SW480 (cell line): ENCODE measurements around the gene ZBTB38.

Experiments used
- DNase-seq: peaks from one replicate; pipeline ENCODE4 v3.0.0-alpha.2; 2016; ENCODE audit warnings: low spot score

The ZBTB38 gene

GRCh38 chr3:141405025-141405424 lies 36.7 kb downstream of the ZBTB38 start:
- no peak for DNase-seq

- no peak for DNase-seq
Measured at GRCh38 chr3:141405591-141405990, 37.3 kb downstream of the ZBTB38 start.

- no peak for DNase-seq
Measured at GRCh38 chr3:141406265-141406664, 38.0 kb downstream of the ZBTB38 start.

- no peak for DNase-seq
Measured at GRCh38 chr3:141407047-141407446, 38.7 kb downstream of the ZBTB38 start.

- DNase-seq, result no peak
Measured at GRCh38 chr3:141407825-141408224, 39.5 kb downstream of the ZBTB38 start.

- DNase-seq, result no peak
Measured at GRCh38 chr3:141408596-141408995, 40.3 kb downstream of the ZBTB38 start.

- no peak for DNase-seq
Measured at GRCh38 chr3:141409940-141410241, 41.6 kb downstream of the ZBTB38 start.

- no peak for DNase-seq
Measured at GRCh38 chr3:141410408-141410807, 42.1 kb downstream of the ZBTB38 start.

GRCh38 chr3:141410846-141411245 lies 42.5 kb downstream of the ZBTB38 start:
- no peak for DNase-seq

- no peak for DNase-seq
Measured at GRCh38 chr3:141411251-141411771, 43.0 kb downstream of the ZBTB38 start.

- DNase-seq, result no peak
Measured at GRCh38 chr3:141412087-141412935, 44.0 kb downstream of the ZBTB38 start.

- no peak for DNase-seq
Measured at GRCh38 chr3:141412936-141413354, 44.6 kb downstream of the ZBTB38 start.

- DNase-seq, result no peak
Measured at GRCh38 chr3:141413391-141413790, 45.1 kb downstream of the ZBTB38 start.

- DNase-seq, result no peak
Measured at GRCh38 chr3:141413801-141414689, 45.7 kb downstream of the ZBTB38 start.

- DNase-seq, result no peak
Measured at GRCh38 chr3:141414800-141415462, 46.6 kb downstream of the ZBTB38 start.

- no peak for DNase-seq
Measured at GRCh38 chr3:141415953-141416352, 47.6 kb downstream of the ZBTB38 start.
